GM15510 (cell line): ENCODE results near the gene GLMN.

Experiments used
- POLR2A ChIP-seq: IDR thresholded peaks from 3 replicates; pipeline ENCODE4 v1.6.1; 2011; ENCODE audit warnings: borderline replicate concordance; ENCODE audit not compliant: insufficient read length; ENCODE audit errors: extremely low read depth

GLMN gene

GRCh38 chr1:92228401-92228800, 70.4 kb downstream of the GLMN start:
- TF ChIP-seq POLR2A = no peak

- no peak for TF ChIP-seq POLR2A
Observed at GRCh38 chr1:92219028-92219427, 79.8 kb downstream of the GLMN start.

DNA sequence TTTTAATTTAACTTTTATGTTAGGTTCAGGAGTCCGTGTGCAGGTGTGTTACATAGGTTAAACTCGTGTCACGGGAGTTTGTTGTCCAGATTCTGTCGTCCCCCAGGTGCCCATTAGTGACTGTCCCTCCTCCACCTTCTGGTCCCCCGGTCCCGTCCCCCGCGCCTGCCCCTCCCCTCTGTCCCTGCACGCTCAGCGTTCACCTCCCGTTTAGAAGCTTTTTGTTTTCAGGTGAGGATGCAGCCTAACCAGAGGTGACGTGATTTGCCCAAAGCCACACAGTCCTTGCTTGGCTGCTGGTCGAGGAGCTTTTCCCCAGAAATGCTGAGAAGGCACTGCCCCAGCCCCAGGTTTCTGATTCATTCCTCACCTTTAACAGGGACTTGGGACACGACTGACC, 80.2 kb downstream of the GLMN start:
- no peak for TF ChIP-seq POLR2A

DNA sequence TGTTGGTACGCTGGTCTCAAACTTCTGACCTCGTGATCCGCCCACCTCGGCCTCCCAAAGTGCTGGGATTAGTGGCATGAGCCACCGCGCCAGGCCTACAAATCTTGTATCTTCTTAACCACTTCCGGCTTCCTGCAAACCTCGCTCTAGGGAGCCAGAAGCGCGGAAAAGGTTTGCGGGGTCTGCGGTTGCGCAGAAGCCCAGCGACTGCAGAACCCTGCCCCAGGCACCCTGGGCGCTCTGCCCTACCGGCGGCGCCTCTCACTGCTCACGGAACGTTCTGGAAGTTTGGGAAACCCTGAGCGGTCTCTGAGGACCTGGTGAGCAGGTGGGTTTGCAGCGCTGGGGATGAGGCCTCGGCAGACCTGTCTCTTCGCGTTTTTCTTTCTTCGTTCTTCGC, 81.1 kb downstream of the GLMN start, which contains the start of gene C1orf146:
Gene C1orf146, plus strand, starts transcription at position 195 of the 400 bp plus-strand sequence. CDS start 13,506 bp downstream, outside the sequence.
- no peak for TF ChIP-seq POLR2A

DNA sequence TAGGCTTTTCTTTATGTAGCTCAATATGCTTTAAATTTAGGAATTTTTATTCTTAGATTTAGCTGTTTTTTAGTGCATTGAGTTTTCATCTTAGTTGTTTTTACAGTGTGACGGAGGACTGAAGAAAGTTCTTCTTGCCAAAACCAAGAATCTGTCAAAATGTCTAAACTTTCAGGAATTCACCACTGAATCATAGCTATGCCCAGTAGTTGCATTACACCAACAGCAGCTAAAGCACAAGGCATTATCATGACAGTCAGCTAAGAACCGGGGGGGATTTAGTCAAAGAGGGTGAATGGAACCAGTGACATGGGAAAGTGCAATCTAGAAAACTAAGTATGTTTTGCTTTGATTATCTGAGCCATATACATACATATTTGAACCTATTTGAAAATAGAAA, 87.6 kb downstream of the GLMN start:
- TF ChIP-seq POLR2A = no peak

DNA sequence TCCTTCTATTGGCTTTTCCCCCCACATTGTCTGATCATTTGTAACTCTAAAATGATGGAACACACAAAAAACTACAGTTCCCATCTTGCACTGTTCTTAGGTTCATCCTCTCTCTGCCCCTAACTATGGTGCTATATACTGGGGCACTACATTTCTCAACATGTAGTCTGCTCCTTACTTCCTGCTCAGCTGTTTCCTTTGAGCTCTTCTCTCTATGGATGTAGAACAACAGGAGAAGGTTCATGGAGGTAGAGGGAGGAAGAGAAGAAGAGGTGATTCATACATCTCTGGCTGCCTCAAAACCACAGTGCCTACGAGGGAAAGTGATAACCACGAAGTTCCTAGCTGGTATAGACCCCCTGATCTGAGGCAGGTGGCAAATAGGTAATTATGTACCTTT, 88.1 kb downstream of the GLMN start:
- no peak for TF ChIP-seq POLR2A

DNA sequence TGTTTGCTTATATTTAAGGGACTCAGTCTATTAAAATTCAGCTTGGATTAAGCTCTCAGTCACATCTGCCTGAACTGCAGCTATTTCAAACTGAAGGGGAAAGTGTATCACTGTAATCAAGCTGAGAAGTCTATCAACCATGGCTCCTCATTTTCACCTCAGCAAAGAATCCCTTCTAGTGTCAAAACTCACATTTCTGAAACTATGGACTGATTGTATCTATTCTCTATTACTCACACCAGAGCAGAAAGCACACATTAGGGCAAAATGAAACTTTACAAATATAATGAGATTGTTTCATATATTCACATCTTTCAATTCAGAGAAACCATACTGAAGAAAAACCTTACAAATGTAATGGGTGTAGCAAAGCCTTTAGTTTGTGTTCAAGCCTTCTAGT, 95.7 kb downstream of the GLMN start:
- no peak for TF ChIP-seq POLR2A

DNA sequence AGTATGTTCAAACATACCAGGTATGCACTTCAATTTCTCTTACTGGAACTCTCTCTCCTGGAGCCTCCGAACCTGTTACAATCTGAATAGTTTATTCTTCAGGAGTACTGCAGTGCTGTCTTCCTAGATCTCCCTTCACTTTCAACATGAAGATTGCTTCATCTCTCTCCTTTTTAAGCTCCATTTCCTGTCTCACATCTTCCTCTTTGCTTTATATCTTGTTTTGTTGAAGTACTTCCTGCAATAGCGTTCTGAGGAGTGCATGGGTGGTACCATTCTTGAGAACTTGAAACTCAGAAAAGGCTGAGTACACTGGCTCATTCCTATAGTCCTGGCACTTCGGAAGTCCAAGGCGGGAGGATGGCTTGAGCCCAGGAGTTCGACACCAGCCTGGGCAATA, 96.8 kb downstream of the GLMN start:
- TF ChIP-seq POLR2A = no peak
